Mucosa of descending colon (tissue), 3 donors: Measurements from ENCODE around the gene DEFB129. TPM values are rescaled to one million over a fixed set of nuclear protein-coding genes. Genes with fewer than 3 reads are reported as not detected.
"Not testable (repeated sequence)": the region's sequence is repeated elsewhere in the genome, so short reads cannot be mapped to it uniquely, and the experiment has no call there.

ENCODE experiments used
- ATAC-seq: fragments of 200-7000 bp; cut with Tn5 transposase; one replicate; pipeline ENCODE4 v1.9.1; 2020; ENCODE audit warnings: mild to moderate bottlenecking, moderate library complexity
- DNase-seq, 3 donors: peaks; one replicate each; pipeline ENCODE4 v3.0.0-alpha.2; 2020
- H3K36me3 ChIP-seq: fragments of 200-600 bp; one replicate; pipeline ENCODE4 v1.8.0; 2021; ENCODE audit warnings: low read depth, mild to moderate bottlenecking
- H3K4me1 ChIP-seq: fragments of 200-600 bp; one replicate; pipeline ENCODE4 v1.8.0; 2021; ENCODE audit warnings: low read depth, mild to moderate bottlenecking
- H3K4me3 ChIP-seq: fragments of 200-600 bp; one replicate; pipeline ENCODE4 v1.8.0; 2021; ENCODE audit warnings: mild to moderate bottlenecking
- H3K9me3 ChIP-seq: fragments of 200-600 bp; one replicate; pipeline ENCODE4 v1.8.0; 2021; ENCODE audit warnings: mild to moderate bottlenecking
- intact Hi-C, 2 donors: fragments of 100-400 bp; cut with DNase I in 1 of 2; cut with micrococcal nuclease in 1 of 2; formaldehyde crosslinking; loops; one replicate each; pipeline versions ENCODE4 v1.11.0 to v1.11.1; 2022; cut with DNase I, micrococcal nuclease
- total RNA-seq, 3 donors: library from RNA; stranded (reverse); fragmentation: NEBNext Ultra II Directional in 2 of 3; extraction: Animal tissue kit (Norgen Biotek cat#: 25700) in 2 of 3; gene quantifications; one replicate each; pipeline versions ENCODE4 v1.2.1 to v1.2.4, GENCODE V29; 2021 to 2023
- TF ChIP-seq, protein P1 (sequence below): fragments of 200-600 bp; IDR thresholded peaks from one replicate; pipeline ENCODE4 v1.8.0; 2022; ENCODE audit warnings: antibody characterized with exemption, mild to moderate bottlenecking
- donor health status: DM: no; HTN: no; CAD: no; lungs with moderate emphysema.
- donor health status: DM: no; HTN: no; CAD: no.
- donor health status: DM: no; HTN: yes; CAD: no.

The DEFB129 gene
- total RNA-seq, 3 donors from 2014 or later: not detected

DNA sequence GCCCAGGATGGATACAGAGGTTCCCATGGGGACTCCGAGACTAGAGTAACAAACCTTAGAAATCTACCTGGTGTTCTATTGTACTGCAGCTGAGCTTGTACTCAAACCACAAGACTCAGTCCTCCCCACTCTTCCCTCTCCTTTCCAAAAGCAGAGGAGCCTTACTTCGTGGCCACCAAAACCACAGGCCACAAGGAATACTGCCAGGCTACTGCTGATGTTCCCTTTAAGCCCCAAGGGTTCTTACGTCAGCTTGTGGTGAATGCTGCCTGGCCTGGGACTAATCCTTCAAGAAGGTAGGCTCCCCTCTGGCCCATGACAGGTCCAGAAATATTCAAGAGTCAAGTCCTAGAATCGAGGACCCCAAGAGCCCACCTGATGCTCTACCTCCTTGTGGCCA is 27.1 kb upstream of the DEFB129 start:
- no peak for ATAC-seq
- Histone ChIP-seq H3K4me1 (no peaks in the 10 kb centered on the region), H3K36me3 (no peaks in the 10 kb centered on the region), H3K4me3 (no peak overlapping the region), H3K9me3 (no peaks in the 10 kb centered on the region)
- TF ChIP-seq, protein P1, sequence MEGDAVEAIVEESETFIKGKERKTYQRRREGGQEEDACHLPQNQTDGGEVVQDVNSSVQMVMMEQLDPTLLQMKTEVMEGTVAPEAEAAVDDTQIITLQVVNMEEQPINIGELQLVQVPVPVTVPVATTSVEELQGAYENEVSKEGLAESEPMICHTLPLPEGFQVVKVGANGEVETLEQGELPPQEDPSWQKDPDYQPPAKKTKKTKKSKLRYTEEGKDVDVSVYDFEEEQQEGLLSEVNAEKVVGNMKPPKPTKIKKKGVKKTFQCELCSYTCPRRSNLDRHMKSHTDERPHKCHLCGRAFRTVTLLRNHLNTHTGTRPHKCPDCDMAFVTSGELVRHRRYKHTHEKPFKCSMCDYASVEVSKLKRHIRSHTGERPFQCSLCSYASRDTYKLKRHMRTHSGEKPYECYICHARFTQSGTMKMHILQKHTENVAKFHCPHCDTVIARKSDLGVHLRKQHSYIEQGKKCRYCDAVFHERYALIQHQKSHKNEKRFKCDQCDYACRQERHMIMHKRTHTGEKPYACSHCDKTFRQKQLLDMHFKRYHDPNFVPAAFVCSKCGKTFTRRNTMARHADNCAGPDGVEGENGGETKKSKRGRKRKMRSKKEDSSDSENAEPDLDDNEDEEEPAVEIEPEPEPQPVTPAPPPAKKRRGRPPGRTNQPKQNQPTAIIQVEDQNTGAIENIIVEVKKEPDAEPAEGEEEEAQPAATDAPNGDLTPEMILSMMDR: no peak
- intact Hi-C loops: no loop called here
- DNase-seq: no peak

DNA sequence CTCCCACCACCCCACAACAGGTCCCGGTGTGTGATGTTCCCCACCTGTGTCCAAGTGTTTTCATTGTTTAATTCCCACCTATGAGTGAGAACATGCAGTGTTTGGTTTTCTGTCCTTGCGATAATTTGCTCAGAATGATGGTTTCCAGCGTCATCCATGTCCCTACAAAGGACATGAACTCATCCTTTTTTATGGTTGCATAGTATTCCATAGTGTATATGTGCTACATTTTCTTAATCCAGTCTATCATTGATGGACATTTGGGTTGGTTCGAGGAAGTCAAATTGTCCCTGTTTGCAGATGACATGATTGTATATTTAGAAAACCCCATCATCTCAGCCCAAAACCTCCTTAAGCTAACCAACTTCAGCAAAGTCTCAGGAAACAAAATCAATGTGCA is 23.4 kb upstream of the DEFB129 start:
- H3K4me1 ChIP-seq, ATAC-seq, intact Hi-C loops, H3K36me3 ChIP-seq, H3K9me3 ChIP-seq, H3K4me3 ChIP-seq, DNase-seq: not testable (repeated sequence)

DNA sequence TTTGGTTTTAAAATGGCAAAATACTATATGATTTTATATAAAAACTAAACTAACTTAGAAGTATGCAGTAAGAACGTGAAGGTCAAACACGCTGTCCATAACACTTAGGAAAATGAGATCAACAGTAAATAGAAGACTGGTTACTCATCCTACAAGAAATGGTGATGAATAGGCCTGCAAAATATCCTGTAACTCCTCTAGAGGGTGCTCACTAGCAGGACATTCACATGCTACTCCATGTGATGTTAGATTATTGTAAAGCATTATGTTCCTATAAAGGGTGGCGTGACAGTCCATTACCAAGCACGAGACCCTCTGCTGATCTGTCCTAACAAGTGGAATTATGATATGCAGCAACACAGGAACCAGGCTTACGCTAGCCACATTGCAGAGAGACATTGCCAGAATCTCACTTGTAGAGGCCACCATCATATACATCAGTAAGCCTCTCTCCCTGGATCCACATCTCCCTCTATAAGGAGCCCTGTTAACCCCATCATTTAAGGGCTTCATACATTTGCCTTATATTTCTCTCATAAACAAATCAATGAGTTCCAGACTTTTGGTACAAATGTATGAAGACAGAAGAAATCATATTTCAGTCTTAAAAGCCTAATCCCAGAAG is 18.0 kb upstream of the DEFB129 start:
- TF ChIP-seq, protein P1: no peak
- Histone ChIP-seq H3K4me3 (no peak overlapping the region), H3K9me3 (no peaks in the 10 kb centered on the region), H3K36me3 (no peaks in the 10 kb centered on the region), H3K4me1 (no peaks in the 10 kb centered on the region)
- intact Hi-C loops: no loop called here
- DNase-seq (peak in 1 of 3 donors; percentile 22), ATAC-seq (peak; percentile 67)

DNA sequence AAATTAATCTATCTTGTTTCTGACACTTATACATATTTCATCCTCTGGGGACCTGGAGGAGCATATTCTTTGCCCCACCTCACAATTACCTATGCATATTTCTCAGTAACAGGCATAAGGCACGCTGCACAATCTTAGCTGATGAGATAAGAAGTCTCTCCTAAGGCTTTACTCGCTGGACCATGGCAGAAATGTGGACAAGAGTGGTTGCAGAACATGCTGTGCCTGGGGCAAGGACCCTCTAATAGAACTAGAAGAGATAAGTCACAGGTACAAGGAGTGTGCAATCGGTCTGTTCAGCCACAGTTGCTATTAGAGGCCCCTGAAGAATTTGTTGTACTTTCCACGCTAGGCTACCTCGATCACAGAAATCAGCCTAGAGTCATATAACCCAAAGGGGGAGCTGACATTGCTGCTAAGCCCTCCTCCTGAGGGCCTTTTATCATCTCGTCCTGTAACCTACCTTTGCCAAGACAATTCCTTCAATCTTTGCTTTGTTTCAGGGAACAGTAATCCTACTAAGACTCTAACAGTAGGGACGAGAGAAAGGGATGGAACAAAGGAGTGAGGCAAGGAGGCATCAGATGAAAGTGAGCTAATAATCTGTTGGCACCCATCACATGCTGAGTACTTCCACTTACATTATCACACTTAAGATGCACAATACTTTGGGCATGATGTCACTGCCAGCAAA is 16.1 kb upstream of the DEFB129 start:
- Histone ChIP-seq H3K4me3 (no peak overlapping the region), H3K4me1 (no peaks in the 10 kb centered on the region), H3K9me3 (no peaks in the 10 kb centered on the region), H3K36me3 (no peaks in the 10 kb centered on the region)
- DNase-seq: no peak
- TF ChIP-seq, protein P1: no peak
- ATAC-seq: no peak
- intact Hi-C loops: no loop called here

DNA sequence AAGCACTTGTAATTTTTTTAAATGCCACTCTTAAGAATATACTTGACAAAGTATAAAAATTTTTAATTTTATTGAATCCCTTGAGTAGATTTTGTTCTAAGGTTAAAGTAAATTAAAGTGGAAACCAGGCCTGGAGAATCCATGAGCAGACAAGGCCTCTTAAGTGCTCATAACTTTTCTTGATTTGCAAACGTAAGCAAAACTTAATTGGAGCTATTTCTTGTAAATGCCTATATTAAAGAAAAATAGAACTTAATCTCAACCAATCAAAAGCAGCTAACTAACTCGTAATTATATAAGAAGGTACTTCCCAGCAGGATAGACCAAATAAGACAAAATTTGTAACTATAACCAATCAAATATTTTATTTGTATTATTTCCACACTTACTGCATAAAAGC is 12.7 kb upstream of the DEFB129 start:
- no peaks in the 10 kb centered on the region for H3K4me1 ChIP-seq

DNA sequence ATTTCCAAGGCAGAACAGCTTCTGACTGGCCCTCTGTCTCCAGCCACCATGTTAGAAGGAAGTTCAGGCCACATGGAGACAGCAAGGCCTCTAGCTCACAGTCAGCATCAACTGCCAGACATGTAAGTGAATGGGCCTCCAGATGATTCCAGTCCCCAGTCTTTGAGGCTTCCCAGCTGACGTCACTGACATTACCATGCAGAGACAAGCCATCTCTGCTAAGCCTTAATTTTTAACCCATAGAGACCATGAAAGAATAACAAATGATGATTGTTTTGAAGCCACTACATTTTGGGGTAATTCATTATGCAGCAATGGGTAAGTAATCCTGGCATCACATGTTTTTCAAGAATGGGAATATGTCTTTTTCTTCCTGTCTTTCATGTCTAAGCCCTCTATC is 11.3 kb upstream of the DEFB129 start:
- Histone ChIP-seq H3K36me3 (no peaks in the 10 kb centered on the region), H3K4me1 (no peaks in the 10 kb centered on the region), H3K9me3 (no peaks in the 10 kb centered on the region), H3K4me3 (no peak overlapping the region)
- no peak for DNase-seq
- ATAC-seq: no peak
- intact Hi-C loops: no loop called here
- TF ChIP-seq, protein P1: no peak

More for the DNA sequence above, 12.7 kb upstream of the DEFB129 start:
- Histone ChIP-seq H3K36me3 (no peaks in the 10 kb centered on the region), H3K4me3 (no peak overlapping the region), H3K9me3 (no peaks in the 10 kb centered on the region)
- TF ChIP-seq, protein P1: no peak
- intact Hi-C loops: no loop called here
- DNase-seq: no peak
- no peak for ATAC-seq
